ENCODE results near the gene BPTF.
"Not testable (repeated sequence)": the region's sequence is repeated elsewhere in the genome, so short reads cannot be mapped to it uniquely, and the experiment has no call there.

DNA sequence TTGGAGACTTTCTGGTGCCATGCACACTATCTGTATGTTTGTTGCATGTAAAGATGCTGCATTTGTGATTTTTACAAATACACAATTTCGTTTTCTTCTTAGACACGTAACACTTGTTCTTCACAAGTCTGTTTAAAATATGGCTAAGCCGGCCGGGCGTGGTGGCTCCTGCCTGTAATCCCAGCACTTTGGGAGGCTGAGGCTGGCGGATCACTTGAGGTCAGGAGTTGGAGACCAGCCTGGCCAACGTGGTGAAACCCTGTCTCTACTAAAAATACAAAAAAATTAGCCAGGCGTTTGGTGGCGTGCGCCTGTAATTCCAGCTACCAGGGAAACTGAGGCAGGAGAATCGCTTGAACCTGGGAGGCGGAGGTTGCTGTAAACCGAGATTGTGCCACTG is 195.5 kb downstream of the BPTF start:
- TF ChIP-seq POLR2A (IDR thresholded peaks at IDR 0.05) = not testable (repeated sequence)
- TF ChIP-seq, protein P1, sequence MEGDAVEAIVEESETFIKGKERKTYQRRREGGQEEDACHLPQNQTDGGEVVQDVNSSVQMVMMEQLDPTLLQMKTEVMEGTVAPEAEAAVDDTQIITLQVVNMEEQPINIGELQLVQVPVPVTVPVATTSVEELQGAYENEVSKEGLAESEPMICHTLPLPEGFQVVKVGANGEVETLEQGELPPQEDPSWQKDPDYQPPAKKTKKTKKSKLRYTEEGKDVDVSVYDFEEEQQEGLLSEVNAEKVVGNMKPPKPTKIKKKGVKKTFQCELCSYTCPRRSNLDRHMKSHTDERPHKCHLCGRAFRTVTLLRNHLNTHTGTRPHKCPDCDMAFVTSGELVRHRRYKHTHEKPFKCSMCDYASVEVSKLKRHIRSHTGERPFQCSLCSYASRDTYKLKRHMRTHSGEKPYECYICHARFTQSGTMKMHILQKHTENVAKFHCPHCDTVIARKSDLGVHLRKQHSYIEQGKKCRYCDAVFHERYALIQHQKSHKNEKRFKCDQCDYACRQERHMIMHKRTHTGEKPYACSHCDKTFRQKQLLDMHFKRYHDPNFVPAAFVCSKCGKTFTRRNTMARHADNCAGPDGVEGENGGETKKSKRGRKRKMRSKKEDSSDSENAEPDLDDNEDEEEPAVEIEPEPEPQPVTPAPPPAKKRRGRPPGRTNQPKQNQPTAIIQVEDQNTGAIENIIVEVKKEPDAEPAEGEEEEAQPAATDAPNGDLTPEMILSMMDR (IDR thresholded peaks at IDR 0.05 in 4 of 5, conservative IDR thresholded peaks at IDR 0.05 in 1 of 5) = not testable (repeated sequence)
